ENCODE measurements around the gene DCC.

Gene DCC, protein sequence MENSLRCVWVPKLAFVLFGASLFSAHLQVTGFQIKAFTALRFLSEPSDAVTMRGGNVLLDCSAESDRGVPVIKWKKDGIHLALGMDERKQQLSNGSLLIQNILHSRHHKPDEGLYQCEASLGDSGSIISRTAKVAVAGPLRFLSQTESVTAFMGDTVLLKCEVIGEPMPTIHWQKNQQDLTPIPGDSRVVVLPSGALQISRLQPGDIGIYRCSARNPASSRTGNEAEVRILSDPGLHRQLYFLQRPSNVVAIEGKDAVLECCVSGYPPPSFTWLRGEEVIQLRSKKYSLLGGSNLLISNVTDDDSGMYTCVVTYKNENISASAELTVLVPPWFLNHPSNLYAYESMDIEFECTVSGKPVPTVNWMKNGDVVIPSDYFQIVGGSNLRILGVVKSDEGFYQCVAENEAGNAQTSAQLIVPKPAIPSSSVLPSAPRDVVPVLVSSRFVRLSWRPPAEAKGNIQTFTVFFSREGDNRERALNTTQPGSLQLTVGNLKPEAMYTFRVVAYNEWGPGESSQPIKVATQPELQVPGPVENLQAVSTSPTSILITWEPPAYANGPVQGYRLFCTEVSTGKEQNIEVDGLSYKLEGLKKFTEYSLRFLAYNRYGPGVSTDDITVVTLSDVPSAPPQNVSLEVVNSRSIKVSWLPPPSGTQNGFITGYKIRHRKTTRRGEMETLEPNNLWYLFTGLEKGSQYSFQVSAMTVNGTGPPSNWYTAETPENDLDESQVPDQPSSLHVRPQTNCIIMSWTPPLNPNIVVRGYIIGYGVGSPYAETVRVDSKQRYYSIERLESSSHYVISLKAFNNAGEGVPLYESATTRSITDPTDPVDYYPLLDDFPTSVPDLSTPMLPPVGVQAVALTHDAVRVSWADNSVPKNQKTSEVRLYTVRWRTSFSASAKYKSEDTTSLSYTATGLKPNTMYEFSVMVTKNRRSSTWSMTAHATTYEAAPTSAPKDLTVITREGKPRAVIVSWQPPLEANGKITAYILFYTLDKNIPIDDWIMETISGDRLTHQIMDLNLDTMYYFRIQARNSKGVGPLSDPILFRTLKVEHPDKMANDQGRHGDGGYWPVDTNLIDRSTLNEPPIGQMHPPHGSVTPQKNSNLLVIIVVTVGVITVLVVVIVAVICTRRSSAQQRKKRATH (N-terminal part only)

GRCh38 chr18:52339891-52340371 is at the start of gene DCC:
TSS of gene DCC (plus strand) at chr18:52340197. CDS start at chr18:52340788, 591 bp downstream.
- Histone ChIP-seq H3K36me3 (ENCODE audit: insufficient read depth, low read length) (no peaks in the 10 kb centered on the region), H3K27me3 (ENCODE audit: insufficient read depth, low read length, poor library complexity, severe bottlenecking) (no peaks in the 10 kb centered on the region), H3K79me2 (ENCODE audit: insufficient read depth, low read length) (no peaks in the 10 kb centered on the region), H3K9me2 (replicated peaks; ENCODE audit: low read depth, low read length) (no peaks in the 10 kb centered on the region), H4K20me1 (ENCODE audit: insufficient read depth, low read length, poor library complexity, severe bottlenecking) (no peaks in the 10 kb centered on the region), H3F3A (ENCODE audit: low read depth) (no peaks in the 10 kb centered on the region), H3K4me3 (ENCODE audit: low read length, poor library complexity, severe bottlenecking) (no peak within 1 kb of the TSS), H2AFZ (ENCODE audit: low read length) (no peak within 1 kb of the TSS), H3K9me3 (ENCODE audit: insufficient read depth, low read depth, low read length) (0 out of 2 replicates have a peak, but pooled peaks cover 6% of the 10 kb centered on the region), H3K4me2 (ENCODE audit: low read depth, low read length, poor library complexity, severe bottlenecking) (no peak within 1 kb of the TSS), H3K4me1 (ENCODE audit: insufficient read depth, low read length, poor library complexity, severe bottlenecking) (no peaks in the 10 kb centered on the region), H3K9ac (ENCODE audit: low read depth, low read length, poor library complexity, severe bottlenecking) (no peak within 1 kb of the TSS)
- no peak for TF ChIP-seq EZH2phosphoT487 (IDR thresholded peaks at IDR 0.05; ENCODE audit: borderline replicate concordance)
- TF ChIP-seq, protein P1, sequence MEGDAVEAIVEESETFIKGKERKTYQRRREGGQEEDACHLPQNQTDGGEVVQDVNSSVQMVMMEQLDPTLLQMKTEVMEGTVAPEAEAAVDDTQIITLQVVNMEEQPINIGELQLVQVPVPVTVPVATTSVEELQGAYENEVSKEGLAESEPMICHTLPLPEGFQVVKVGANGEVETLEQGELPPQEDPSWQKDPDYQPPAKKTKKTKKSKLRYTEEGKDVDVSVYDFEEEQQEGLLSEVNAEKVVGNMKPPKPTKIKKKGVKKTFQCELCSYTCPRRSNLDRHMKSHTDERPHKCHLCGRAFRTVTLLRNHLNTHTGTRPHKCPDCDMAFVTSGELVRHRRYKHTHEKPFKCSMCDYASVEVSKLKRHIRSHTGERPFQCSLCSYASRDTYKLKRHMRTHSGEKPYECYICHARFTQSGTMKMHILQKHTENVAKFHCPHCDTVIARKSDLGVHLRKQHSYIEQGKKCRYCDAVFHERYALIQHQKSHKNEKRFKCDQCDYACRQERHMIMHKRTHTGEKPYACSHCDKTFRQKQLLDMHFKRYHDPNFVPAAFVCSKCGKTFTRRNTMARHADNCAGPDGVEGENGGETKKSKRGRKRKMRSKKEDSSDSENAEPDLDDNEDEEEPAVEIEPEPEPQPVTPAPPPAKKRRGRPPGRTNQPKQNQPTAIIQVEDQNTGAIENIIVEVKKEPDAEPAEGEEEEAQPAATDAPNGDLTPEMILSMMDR (conservative IDR thresholded peaks at IDR 0.05; ENCODE audit: low read length): no peak

- Histone ChIP-seq H3K4me3 (ENCODE audit: low read length, poor library complexity, severe bottlenecking) (no peak overlapping the region), H3K4me1 (ENCODE audit: insufficient read depth, low read length, poor library complexity, severe bottlenecking) (no peaks in the 10 kb centered on the region), H4K20me1 (ENCODE audit: insufficient read depth, low read length, poor library complexity, severe bottlenecking) (no peaks in the 10 kb centered on the region), H3K9ac (ENCODE audit: low read depth, low read length, poor library complexity, severe bottlenecking) (no peak overlapping the region), H3K4me2 (ENCODE audit: low read depth, low read length, poor library complexity, severe bottlenecking) (no peak overlapping the region), H3K9me3 (ENCODE audit: insufficient read depth, low read depth, low read length) (no peaks in the 10 kb centered on the region), H3F3A (ENCODE audit: low read depth) (no peaks in the 10 kb centered on the region), H3K36me3 (ENCODE audit: insufficient read depth, low read length) (no peaks in the 10 kb centered on the region), H3K9me2 (replicated peaks; ENCODE audit: low read depth, low read length) (no peaks in the 10 kb centered on the region), H3K27me3 (ENCODE audit: insufficient read depth, low read length, poor library complexity, severe bottlenecking) (no peaks in the 10 kb centered on the region), H3K79me2 (ENCODE audit: insufficient read depth, low read length) (no peaks in the 10 kb centered on the region), H2AFZ (ENCODE audit: low read length) (no peak overlapping the region)
- no peak for TF ChIP-seq EZH2phosphoT487 (IDR thresholded peaks at IDR 0.05; ENCODE audit: borderline replicate concordance)
- TF ChIP-seq, protein P1 (conservative IDR thresholded peaks at IDR 0.05; ENCODE audit: low read length): no peak
Observed at GRCh38 chr18:52310651-52311050, 29.3 kb upstream of the DCC start.

DNA sequence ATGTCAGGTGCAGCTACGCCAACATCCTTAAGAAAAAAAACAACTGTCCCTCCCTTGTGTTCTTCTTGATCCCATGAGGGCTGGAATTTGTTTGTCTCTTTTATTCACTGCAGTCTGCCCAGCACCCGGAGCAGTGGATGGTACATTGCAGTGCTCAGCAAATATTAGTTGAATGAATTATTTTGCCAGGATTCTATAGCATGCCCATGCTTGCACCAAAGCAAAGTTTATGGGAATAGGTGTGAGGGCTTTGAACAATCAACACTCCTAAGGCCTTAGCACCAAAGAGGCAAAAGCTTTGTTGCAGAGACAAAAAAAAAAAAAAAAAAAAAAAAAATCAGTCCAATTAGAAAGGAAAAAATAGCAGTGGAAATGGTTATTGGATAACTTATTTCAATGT is 28.7 kb upstream of the DCC start:
- no peaks in the 10 kb centered on the region for H3K4me1 ChIP-seq (ENCODE audit: insufficient read depth, low read length, poor library complexity, severe bottlenecking)
- H3K27me3 ChIP-seq (ENCODE audit: insufficient read depth, low read length, poor library complexity, severe bottlenecking): no peaks in the 10 kb centered on the region
- H3F3A ChIP-seq (ENCODE audit: low read depth): no peaks in the 10 kb centered on the region

More for the DNA sequence above, 28.7 kb upstream of the DCC start:
- no peaks in the 10 kb centered on the region for H3K9me3 ChIP-seq (ENCODE audit: insufficient read depth, low read depth, low read length)
- no peaks in the 10 kb centered on the region for H3K79me2 ChIP-seq (ENCODE audit: insufficient read depth, low read length)
- TF ChIP-seq, protein P1 (conservative IDR thresholded peaks at IDR 0.05; ENCODE audit: low read length): no peak
- no peak for TF ChIP-seq EZH2phosphoT487 (IDR thresholded peaks at IDR 0.05; ENCODE audit: borderline replicate concordance)
- H4K20me1 ChIP-seq (ENCODE audit: insufficient read depth, low read length, poor library complexity, severe bottlenecking): no peaks in the 10 kb centered on the region
- no peaks in the 10 kb centered on the region for H3K9me2 ChIP-seq (replicated peaks; ENCODE audit: low read depth, low read length)
- H3K36me3 ChIP-seq (ENCODE audit: insufficient read depth, low read length): no peaks in the 10 kb centered on the region
- no peak overlapping the region for H3K9ac ChIP-seq (ENCODE audit: low read depth, low read length, poor library complexity, severe bottlenecking)
- no peak overlapping the region for H3K4me2 ChIP-seq (ENCODE audit: low read depth, low read length, poor library complexity, severe bottlenecking)
- H3K4me3 ChIP-seq (ENCODE audit: low read length, poor library complexity, severe bottlenecking): no peak overlapping the region
- H2AFZ ChIP-seq (ENCODE audit: low read length): no peak overlapping the region

Data from Loucy (cell line).